ENCODE results near the gene ADAMTS5. TPM values are rescaled to one million over a fixed set of nuclear protein-coding genes. Genes with fewer than 3 reads are reported as not detected.

ADAMTS5 gene
- total and polyA plus RNA-seq, 9 of the 15 experiments (the other 6 are each of a cell fraction or from before 2014, with no cell fraction given): not detected

GRCh38 chr21:26936641-26937040, 30.2 kb downstream of the ADAMTS5 start (continued):
- no peak for TF ChIP-seq EHMT2 (IDR thresholded peaks at IDR 0.05)
- TF ChIP-seq ESRRA (IDR thresholded peaks at IDR 0.05; ENCODE audit: borderline replicate concordance, low read depth): no peak
- TF ChIP-seq, protein P1, sequence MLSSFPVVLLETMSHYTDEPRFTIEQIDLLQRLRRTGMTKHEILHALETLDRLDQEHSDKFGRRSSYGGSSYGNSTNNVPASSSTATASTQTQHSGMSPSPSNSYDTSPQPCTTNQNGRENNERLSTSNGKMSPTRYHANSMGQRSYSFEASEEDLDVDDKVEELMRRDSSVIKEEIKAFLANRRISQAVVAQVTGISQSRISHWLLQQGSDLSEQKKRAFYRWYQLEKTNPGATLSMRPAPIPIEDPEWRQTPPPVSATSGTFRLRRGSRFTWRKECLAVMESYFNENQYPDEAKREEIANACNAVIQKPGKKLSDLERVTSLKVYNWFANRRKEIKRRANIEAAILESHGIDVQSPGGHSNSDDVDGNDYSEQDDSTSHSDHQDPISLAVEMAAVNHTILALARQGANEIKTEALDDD (IDR thresholded peaks at IDR 0.05): no peak
- no peak for TF ChIP-seq NFXL1 (CRISPR knock-in tag; IDR thresholded peaks at IDR 0.05)
- no peak for TF ChIP-seq HDAC1 (IDR thresholded peaks at IDR 0.05)
- no peak for TF ChIP-seq GTF2F1 (IDR thresholded peaks at IDR 0.05; ENCODE audit: low read depth, low read length)
- TF ChIP-seq ZNF445 (CRISPR knock-in tag; IDR thresholded peaks at IDR 0.05; ENCODE audit: low read depth): no peak
- no peak for TF ChIP-seq OTX1 (CRISPR knock-in tag; IDR thresholded peaks at IDR 0.05)
- no peak for TF ChIP-seq MCM7 (IDR thresholded peaks at IDR 0.05)

GRCh38 chr21:26935977-26936376, 30.9 kb downstream of the ADAMTS5 start:
- Histone ChIP-seq H3K27ac (ENCODE audit: extremely low read depth, low read depth, low read length) (no peak overlapping the region), H3K27me3 (ENCODE audit: control insufficient read depth in 2 of 2, insufficient read depth in 2 of 2, low read length in 2 of 2) (no peaks in the 10 kb centered on the region), H3K9ac (ENCODE audit: insufficient read depth in 1 of 2, low read depth in 2 of 2, low read length in 2 of 2) (no peak overlapping the region), H3K36me3 (ENCODE audit: control insufficient read depth, insufficient read depth, low read length) (no peaks in the 10 kb centered on the region), H3K9me3 (replicated peaks; ENCODE audit: control insufficient read depth, insufficient read depth, low read depth, low read length) (0 out of 2 replicates have a peak, but pooled peaks cover 2% of the 10 kb centered on the region), H3K4me2 (ENCODE audit: insufficient read depth, low read length) (no peak overlapping the region), H3K4me1 (replicated peaks in 1 of 2; ENCODE audit: control insufficient read depth in 2 of 2, insufficient read depth in 2 of 2, low read length in 2 of 2) (no peaks in the 10 kb centered on the region), H3K4me3 (no peak overlapping the region), H2AFZ (ENCODE audit: low read depth, low read length) (no peak overlapping the region), H3K9me1 (ENCODE audit: control insufficient read depth, insufficient read depth, low read length) (no peaks in the 10 kb centered on the region), H4K20me1 (replicated peaks; ENCODE audit: control insufficient read depth, insufficient read depth, low read length) (no peaks in the 10 kb centered on the region), H3K79me2 (ENCODE audit: control insufficient read depth, insufficient read depth, low read length) (no peaks in the 10 kb centered on the region)
- intact Hi-C loops (cut with micrococcal nuclease): no loop called here
- FAIRE-seq (no peak), DNase-seq (ENCODE audit: extremely low read depth in 1 of 4, low spot score in 3 of 4) (no peak), ATAC-seq (no peak)
- BruUV-seq (replicated peaks): no TSS peak
- in situ Hi-C loops (cut with MboI): no loop called here
- ChIA-PET CTCF (ENCODE audit: low intra/inter-chr PET ratio) (no interaction called here), POLR2A (interaction anchor here (0.6 kb wide), 1 partner anchor 17 kb away, joined by 3 read pairs; no protein-coding TSS in a partner anchor)
- TF ChIP-seq ZNF668 (CRISPR knock-in tag; IDR thresholded peaks at IDR 0.05): no peak
- no peak for TF ChIP-seq FOXJ2 (tag; IDR thresholded peaks at IDR 0.05)
- no peak for TF ChIP-seq MEF2D (tag; conservative IDR thresholded peaks at IDR 0.05; ENCODE audit: low read depth)
- TF ChIP-seq E2F4 (CRISPR knock-in tag; IDR thresholded peaks at IDR 0.05; ENCODE audit: low read depth): no peak
- no peak for TF ChIP-seq ZNF3 (CRISPR knock-in tag; IDR thresholded peaks at IDR 0.05)
- TF ChIP-seq SMC3 (conservative IDR thresholded peaks at IDR 0.05; ENCODE audit: insufficient read depth, low read depth, low read length): no peak
- TF ChIP-seq FOXJ3 (CRISPR knock-in tag; IDR thresholded peaks at IDR 0.05): no peak
- TF ChIP-seq E4F1 (CRISPR knock-in tag; IDR thresholded peaks at IDR 0.05; ENCODE audit: borderline replicate concordance): no peak
- TF ChIP-seq ZEB2 (IDR thresholded peaks at IDR 0.05): no peak
- no peak for TF ChIP-seq ZNF785 (CRISPR knock-in tag; IDR thresholded peaks at IDR 0.05)
- TF ChIP-seq THRAP3 (IDR thresholded peaks at IDR 0.05; ENCODE audit: borderline replicate concordance): no peak
- TF ChIP-seq PTBP1 (IDR thresholded peaks at IDR 0.05; ENCODE audit: low read depth, low read length): no peak
- TF ChIP-seq ZNF76 (CRISPR knock-in tag; IDR thresholded peaks at IDR 0.05; ENCODE audit: borderline replicate concordance): no peak

Data from K562 (cell line).